ENCODE data around the gene CRIM1.

DNA sequence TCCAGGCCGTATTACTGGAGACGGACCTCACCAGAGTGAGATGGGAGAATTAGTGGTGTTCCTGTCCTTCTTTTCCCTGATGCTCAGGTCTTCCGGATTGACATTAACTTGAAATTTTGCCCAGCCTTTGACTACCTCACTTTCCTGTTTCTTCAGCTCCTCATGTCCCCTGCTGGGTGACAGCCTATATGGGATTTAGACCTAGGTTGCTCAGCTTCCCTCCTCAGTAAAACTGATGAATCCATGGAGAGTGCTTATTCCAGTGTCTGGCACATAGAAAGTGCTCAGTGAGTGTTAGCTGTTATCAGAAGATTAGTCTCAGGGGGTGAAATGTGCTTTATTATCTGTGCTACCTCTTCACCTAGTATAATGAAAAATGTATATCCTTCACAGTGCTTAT, 30.0 kb downstream of the CRIM1 start:
- TF ChIP-seq, protein P1, sequence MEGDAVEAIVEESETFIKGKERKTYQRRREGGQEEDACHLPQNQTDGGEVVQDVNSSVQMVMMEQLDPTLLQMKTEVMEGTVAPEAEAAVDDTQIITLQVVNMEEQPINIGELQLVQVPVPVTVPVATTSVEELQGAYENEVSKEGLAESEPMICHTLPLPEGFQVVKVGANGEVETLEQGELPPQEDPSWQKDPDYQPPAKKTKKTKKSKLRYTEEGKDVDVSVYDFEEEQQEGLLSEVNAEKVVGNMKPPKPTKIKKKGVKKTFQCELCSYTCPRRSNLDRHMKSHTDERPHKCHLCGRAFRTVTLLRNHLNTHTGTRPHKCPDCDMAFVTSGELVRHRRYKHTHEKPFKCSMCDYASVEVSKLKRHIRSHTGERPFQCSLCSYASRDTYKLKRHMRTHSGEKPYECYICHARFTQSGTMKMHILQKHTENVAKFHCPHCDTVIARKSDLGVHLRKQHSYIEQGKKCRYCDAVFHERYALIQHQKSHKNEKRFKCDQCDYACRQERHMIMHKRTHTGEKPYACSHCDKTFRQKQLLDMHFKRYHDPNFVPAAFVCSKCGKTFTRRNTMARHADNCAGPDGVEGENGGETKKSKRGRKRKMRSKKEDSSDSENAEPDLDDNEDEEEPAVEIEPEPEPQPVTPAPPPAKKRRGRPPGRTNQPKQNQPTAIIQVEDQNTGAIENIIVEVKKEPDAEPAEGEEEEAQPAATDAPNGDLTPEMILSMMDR (IDR thresholded peaks at IDR 0.05) = no peak
- TF ChIP-seq ZFX (IDR thresholded peaks at IDR 0.05; ENCODE audit: borderline replicate concordance) = no peak

Data from 22Rv1 (cell line).